GM18873 (cell line): ENCODE results near the gene PRUNE2.

Source experiments
- ATAC-seq: cut with Tn5 transposase; IDR thresholded peaks from one replicate; pipeline ENCODE4 v1.9.1; 2021; ENCODE audit warnings: mild to moderate bottlenecking, moderate library complexity, moderate number of reproducible peaks; ENCODE audit not compliant: unreplicated experiment, low FRiP score

The PRUNE2 gene

DNA sequence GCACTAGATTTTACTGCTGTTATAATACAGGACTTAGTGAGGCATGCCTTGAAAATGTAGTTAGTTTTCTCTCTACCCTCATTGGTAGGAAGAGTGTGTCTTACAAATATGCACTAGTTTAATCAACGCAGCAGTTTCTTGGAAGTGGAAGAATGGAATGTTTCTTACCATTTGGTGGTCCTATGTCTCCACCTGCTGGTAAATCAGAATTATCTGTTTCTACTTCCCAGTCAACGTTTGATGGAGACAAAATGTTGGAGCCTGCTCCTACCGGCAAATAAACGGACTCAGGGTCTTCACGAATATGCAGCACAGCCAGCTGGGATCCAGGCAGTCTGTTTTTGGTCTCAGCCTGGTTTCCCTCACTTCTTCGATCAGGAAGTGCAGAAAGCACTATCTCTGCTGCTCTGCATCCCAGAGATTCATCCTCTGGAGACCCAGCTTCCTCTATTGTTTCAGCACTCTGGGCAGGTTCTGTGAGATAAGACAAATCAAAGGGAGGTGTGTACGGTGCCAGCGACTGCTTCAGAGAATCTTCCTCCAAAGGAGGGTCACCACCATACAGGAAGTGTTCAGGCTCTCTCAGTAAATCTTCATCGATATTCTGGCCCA lies 201.2 kb downstream of the PRUNE2 start:
- ATAC-seq, result no peak

DNA sequence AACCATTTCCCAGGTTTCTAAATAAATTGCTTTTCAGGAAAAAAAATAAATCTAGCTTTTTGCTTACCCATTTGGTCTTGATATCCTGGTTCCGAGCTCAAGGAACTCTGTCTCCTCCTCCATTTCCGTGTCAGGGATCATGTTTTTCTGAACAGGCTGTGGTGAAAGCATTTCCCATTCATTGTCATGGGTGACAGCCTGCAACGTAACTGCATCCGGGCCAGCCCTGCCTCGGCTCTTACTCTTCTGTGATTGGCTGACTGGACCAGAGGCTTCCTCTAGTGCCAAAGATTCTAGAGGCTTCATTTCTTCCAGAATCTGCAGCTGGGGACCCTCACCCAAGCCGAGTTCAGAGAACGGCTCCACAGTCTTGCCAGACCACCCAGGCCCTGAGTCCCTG lies 202.6 kb downstream of the PRUNE2 start:
- ATAC-seq, result no peak

DNA sequence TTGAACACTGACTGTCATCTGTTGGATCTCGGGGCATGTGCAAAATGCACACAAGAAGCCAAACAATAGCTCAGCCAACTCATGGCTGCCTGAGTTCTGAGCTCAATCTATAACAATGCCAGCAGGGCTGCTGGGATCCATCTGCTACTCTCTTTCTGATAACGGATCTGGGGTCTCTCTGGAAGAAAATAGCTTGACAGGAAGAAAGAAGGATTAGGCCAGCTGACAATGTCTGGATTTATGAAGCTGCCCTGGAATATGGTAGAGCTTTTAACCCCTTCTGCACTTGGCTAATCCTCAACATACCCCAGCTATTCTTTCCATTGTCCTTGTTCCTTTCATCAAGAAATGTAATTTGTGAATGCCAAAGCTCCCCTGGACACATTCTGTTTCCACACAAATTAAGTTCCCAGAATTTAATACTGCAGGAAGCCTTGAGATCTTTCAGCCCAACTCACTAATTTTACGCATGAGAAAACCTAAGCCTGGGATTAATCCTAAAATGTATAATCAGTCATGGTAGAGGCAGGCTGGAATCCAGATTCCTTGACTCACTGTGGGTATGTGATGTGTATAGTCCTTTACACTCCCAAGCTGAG lies 204.4 kb downstream of the PRUNE2 start:
- ATAC-seq, result no peak

DNA sequence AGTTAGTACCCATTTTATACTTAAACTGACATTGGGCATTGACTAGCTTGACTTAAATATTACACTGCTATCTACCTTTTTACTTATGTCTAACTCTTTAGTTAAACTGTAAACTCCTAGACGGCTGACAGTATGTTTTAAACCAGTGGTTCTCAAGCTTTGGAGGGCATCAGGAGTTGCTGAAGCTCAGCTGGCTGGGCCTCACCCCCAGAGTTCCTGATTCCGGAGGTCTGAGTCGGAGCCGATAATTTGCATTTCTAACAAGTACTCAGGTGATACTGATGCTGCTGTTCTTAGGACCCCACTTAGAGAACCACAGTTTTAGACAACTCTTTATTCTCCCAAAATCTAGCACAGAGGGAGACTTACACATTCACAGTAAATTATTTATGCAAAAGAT lies 205.0 kb downstream of the PRUNE2 start:
- ATAC-seq, result no peak

DNA sequence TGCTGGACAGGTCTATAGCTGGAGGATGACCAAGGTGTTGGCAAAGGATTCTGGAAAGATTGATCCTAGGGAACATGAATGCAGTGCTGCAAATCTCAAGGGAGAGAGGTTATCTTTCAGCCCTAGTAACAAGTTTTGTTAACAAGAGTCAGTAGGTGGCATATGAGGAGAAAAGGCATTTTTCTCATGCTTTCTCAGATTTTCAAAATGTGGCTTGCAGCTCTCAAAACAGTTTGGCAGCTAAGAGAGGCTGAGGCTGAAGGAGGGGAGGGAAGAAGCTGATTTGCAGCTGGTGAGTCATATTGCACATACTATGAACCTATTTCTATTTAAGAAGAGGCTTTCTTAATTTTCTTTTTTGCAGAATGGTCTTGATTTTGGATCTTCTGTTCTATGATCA lies 205.9 kb downstream of the PRUNE2 start:
- ATAC-seq, result no peak

DNA sequence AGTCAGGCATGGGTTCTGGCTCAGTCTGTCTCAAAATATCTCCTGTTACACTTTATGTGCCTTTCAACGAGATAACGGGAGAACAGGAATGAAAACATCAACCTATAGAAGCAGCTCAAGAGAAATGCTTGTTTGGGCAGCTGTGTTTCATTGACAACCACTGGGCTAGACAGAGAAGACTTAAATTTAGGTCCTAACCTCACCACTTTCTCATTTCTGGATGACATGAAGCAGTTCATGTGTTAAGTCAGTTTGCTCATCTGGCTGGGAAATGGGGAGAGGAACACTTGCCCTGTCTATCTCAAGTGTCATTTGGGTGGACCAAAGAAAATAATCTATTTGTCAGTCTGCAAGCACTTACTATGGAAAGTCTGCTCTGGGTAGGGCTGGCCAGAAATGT lies 208.4 kb downstream of the PRUNE2 start:
- no peak for ATAC-seq

DNA sequence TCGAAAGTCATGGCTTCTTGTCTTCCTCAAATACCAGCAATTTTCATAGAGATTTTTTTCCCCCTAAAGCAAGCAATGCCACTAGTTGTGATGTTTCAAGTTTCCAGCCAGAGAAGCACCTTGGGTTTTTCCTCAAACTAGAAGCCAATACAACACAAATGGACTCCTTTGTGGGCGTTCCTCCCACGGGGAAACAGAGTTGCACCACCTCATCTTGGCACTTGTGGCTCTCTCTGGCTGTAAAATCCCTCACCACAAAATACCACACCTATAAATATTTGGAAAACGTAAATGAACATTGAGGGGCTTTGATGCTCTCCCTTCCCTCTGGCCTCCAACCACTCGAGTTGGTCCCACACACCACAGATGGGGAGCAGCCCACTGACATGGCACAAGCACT lies 208.8 kb downstream of the PRUNE2 start:
- no peak for ATAC-seq

DNA sequence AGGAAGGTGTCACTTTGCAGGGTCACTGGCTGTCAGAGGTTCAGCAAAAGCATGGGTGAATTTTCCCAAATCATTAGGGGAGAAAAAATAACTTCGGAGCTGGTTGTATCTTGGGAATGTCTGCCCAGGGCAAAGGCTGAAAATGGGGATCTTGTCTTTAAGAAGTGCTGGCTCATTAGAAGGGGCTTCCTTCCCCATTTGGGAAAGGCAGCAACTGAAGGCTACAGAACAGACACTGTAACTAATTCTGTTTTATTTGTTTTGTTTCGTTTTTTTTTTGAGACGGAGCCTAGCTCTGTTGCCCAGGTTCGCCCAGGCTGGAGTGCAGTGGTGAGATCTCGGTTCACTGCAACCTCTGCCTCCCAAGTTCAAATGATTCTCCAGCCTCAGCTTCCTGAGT lies 212.0 kb downstream of the PRUNE2 start:
- ATAC-seq, result no peak

DNA sequence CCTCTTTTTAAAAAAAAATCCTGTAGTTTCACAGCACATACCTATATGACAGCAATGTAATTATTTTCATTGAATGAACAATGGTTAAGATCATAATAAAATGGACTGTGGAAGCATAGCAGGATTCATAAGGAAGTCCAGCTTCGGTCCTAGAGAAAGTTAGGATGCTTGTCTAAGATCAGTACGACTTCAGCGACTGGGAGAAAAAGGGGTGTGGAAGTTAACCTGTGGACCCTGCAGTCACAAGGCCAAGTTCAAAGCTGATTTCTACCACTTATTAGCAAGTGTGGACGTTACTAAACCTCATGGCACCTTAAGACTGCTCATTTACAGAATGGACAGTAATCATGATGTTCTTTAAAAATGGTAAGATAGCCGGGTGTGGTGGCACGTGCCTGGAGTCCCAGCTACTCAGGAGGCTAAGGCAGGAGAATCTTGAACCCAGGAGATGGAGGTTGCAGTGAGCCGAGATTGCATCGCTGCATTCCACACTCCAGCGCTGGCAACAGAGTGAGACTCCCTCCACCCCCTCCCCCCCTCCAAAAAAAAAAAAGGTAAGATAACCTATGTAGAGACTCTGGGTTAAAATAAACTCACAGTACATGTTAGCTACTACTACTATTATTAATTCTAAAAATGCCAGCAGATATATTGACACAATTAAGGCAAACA lies 213.3 kb downstream of the PRUNE2 start:
- ATAC-seq, result no peak

DNA sequence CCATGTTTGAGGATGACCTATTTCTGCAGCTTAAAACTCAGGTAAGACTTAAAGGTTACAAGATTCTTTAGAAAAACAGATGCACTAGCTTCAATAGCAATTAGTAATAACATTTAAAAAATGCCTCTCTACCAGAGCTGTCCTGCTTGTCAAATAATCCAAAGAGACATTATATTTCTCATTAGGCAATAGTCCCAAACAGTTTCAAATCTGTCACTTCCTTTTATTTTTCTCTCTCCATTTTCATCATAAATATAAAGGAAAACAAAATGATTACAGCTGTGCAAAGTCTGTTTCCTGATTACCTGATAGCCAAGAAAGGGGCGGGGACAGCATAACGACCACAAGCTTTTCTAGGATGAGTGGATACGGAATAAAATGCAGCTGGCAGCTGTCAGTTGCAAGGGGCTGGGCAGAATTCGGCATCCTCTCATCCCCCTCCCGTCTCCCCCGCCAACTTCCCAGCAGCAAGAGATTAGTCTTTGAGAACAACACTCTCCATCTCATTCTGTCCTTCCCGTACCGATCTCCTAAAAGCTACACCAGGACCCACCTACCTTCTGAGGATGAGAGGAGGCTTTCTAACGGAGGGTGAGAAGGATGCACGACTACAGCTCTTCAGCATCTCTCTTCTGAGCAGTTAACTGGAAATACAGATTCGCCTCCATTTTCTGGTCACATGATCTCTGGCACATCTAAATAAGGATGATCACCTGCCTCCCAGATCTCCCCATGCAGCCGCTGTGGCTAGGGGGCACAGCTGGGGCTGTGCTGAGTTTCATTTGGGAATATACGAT lies 214.2 kb downstream of the PRUNE2 start:
- ATAC-seq, result no peak

DNA sequence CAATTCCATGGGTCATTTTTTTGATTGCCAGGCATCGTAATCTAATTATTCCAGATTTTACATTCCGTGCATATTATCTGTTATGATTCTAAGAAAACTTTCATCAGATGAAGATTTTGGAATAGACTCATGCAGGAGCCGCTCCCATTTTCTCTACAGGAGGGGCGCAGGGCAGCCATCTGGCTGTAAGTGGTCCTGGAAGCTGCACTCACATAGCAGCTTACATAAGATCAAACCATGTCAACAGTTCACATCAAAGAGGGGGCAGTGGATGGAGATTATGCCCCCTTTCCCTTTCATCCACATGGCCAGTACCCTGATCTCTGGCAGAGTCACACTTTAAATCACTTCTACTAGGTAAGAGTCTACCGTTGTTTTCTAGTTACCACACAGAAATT lies 214.9 kb downstream of the PRUNE2 start:
- no peak for ATAC-seq

DNA sequence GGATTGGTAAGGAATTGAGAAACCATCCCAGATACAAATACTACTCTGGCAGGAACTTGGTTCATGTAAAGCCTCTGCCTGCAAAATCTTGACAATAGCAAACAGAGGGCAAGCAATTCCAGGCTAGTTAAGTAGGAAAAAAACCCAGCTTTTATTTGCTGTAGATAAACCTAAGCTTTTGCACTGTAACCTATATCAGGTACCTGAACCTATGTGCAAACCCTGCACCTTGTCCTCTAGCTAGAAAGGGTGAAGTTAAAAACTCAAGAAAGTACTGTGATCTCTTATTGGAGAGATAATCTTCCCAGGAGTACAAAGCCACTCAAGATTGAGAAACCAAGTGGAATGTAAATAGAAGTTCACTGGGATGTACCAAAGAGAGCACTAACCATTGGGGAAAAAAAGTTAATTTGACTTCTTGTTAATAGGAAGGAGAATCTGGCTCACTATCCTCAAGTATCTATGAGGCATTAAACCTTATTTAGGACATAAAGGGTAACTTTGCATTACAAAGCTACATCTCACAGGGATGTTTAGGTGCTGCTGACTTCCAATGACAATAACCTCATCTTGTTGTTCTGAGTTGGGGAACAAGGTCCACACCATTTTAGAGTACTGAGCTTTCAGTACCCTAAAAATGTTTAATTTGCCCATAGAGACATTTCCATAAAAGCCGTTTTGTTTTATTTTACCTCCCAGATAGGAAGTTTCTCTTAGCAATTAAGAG lies 215.5 kb downstream of the PRUNE2 start:
- ATAC-seq, result no peak

DNA sequence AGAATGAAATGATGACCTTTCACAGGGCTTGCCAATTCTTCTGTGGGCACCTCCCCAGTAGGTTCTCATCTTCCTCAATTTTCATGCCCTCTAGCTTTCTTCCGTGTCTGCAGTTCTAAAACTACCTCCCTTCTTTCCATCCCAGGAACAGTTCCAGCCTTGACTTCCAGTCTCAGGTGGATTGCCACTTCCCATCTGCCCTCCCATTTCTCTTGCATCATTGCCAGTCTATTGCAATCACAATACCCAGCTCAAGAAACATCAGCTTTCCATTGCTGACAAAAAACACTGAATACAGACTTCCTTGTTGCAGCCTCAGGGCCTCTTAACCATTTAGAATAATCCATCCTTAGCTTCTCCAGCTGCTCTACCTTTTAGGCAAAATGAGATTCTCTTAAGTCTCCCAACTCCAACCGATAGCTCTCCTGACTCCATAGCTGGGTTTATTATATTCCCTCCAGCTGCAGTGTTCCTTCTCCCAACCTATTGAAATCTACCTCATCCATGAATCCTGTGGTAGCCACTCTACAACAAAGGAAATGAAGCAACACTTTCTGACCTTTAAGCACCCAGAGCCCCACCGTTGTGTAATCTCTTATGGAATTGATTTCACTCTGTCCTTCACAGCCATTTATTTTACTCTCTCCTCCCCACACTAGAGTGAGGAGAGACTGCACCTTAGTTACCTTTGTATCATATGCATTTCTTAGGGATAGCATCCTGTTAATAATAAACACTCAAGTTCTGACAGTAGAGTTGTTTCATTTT lies 217.3 kb downstream of the PRUNE2 start:
- ATAC-seq, result no peak

DNA sequence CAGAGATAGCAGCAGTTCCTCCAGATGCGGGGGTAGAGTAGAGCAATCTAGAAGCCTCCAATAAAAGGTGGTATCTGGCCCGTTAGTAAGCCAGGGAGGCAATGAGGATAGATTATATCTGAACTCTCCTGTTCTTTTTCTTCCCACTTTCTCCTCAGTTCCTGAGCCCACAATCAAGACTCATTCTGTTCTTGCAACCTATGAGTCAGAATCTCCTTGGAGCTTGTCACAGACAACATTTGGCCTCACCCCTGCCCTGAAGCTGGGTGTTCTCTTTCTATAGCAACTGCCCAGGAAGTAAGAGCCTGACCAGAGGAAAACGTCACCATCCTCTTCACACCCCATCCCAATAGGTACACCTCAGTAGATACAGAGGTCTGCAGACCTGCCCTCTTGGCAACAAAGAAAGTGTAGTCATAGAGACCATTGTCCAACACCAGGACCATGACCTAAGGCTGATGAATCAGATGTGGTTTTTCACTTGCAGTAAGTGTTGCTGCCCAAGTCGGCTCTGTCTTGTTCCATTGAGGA lies 218.0 kb downstream of the PRUNE2 start:
- ATAC-seq, result no peak

DNA sequence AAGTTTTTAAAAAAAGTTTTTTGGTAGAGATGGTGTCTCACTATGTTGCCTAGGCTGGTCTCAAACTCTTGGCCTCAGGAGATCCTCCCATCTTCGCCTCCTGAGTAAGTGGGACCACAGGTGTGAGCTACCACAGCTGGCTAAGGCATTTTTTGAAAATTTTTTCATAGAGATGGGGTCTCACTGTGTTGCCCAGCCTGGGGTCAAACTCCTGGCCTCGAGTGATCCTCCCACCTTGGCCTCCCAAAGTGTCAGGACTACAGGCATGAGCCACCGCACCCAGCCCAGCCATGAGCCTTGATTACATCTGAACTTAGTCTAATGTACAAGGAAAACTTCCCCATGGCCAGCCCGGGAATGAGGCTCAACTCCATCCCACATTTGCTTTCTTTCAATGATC lies 219.2 kb downstream of the PRUNE2 start:
- no peak for ATAC-seq

DNA sequence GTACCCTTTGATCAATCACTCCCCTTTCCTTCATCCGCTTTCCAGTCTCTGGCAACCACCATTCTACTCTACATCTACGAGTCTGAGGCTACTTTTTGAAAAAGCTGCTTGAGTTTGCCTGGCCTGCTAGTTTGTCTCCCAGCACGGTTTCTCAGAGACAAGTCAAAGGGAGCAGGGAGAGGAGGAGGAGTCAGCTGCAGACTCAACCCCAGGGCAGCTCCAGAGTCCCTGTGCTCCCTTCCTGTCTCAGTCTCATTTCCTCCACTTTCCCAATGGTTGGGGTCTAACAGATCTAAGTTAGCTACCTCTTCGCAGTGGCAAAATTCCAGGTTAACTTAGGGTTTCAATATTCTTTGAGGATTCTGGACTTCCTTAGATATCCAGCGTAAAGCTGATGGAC lies 221.7 kb downstream of the PRUNE2 start:
- no peak for ATAC-seq

DNA sequence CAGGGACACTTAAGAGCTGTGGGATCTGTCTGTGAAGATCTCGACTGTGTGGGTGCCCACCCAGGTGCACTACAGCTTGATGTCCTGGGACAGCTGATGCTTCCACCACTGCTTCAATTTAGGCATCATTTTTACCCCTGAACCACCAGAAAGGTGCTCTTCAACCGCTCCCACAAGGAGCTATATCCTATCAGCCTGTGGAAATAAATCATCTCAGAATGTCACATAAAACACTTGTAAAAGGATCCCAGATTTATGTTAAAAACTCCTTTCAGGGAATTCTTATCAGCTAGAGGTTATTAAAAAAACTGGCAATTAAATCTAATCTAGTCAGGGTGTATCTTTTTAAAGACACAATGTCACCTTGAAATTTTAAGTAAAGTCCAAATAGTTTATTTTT lies 224.4 kb downstream of the PRUNE2 start:
- ATAC-seq, result no peak

DNA sequence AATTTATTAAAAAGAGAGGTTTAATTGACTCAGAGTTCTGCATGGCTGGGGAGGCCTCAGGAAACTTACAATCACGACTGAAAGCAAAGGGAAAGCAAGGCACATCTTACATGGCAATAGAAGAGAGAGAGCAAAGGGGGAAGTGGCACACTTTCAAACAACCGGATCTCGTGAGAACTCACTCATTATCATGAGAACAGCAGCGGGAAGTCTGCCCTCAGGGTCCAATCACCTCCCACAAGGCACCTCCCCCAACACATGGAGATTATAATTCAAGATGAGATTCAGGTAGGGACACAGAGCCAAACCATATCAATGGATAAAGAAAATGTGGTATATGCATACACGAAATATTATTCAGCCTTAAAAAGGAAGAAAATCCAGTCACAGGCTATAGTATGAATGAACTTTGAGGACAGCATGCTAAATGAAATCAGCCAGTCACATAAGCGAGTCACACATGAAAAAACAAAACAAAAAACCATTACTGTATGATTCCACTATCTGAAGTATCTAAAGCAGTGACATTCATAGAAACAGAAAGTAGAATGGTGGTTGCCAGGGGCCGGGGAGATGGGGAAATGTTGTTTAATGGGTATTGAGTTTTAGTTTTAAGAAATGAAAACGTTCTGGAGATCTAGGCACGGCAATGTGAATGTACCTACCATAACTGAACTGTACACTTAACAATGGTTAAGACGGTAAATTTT lies 225.0 kb downstream of the PRUNE2 start:
- no peak for ATAC-seq

DNA sequence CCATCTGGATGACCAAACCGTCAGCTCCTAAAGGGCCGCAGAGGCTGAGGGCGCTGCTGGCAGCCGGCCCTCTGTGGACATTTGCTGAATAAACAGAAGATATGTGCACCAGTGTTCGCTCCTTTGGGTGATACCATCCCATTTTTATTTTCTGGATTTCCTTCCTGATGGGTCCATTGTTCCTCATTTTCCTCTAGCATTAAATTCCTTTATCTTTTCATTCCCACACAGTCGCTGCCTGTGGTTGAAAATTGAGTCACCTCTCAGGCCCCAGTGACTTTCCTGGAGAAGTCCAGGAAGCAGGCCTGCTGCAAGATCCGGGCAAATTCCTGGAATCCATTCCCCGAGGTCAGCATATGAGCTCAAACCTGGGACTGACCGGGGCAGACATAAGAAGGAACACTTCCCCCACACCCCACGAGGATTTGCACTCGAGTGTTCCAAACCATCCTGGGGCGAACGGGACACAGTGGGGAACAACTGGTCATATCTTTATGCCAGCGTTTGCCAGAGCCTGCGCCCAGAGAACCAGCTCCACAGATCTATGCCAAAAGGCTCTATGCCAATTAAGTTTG lies 228.3 kb downstream of the PRUNE2 start:
- ATAC-seq, result no peak
